GM12874 (cell line): ENCODE data around the gene SLC22A16.

Source experiments
- TF ChIP-seq, protein P1 (sequence below): IDR thresholded peaks from 2 replicates; pipeline ENCODE4 v1.5.1; 2011; ENCODE audit warnings: low read depth, mild to moderate bottlenecking, control low read depth, low read length, moderate library complexity; ENCODE audit not compliant: insufficient read depth

The SLC22A16 gene

GRCh38 chr6:110495949-110496348 is 19.5 kb upstream of the SLC22A16 start:
- TF ChIP-seq, protein P1, sequence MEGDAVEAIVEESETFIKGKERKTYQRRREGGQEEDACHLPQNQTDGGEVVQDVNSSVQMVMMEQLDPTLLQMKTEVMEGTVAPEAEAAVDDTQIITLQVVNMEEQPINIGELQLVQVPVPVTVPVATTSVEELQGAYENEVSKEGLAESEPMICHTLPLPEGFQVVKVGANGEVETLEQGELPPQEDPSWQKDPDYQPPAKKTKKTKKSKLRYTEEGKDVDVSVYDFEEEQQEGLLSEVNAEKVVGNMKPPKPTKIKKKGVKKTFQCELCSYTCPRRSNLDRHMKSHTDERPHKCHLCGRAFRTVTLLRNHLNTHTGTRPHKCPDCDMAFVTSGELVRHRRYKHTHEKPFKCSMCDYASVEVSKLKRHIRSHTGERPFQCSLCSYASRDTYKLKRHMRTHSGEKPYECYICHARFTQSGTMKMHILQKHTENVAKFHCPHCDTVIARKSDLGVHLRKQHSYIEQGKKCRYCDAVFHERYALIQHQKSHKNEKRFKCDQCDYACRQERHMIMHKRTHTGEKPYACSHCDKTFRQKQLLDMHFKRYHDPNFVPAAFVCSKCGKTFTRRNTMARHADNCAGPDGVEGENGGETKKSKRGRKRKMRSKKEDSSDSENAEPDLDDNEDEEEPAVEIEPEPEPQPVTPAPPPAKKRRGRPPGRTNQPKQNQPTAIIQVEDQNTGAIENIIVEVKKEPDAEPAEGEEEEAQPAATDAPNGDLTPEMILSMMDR: no peak

- TF ChIP-seq, protein P1: no peak
These were observed 16.9 kb upstream of the SLC22A16 start for GRCh38 chr6:110493253-110493800.

DNA sequence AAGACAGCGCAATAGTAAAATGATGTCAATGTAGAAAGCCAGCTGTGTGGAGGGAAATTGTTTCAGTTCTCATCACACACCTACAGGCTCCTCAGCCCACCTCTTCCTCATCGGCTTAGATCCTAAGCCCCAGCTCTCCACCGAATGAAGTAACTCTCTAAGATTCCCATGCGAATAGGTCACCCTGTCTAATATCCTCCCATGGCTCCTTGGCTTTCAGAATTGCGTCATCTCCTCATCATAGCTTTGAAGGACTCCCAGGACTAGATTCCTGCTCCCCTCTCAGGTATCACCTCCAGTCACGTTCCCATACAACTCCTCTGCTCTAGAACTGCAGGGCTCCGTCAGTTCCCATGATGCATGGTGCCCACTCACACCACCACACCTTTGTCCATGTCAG is 16.2 kb upstream of the SLC22A16 start:
- TF ChIP-seq, protein P1: no peak

DNA sequence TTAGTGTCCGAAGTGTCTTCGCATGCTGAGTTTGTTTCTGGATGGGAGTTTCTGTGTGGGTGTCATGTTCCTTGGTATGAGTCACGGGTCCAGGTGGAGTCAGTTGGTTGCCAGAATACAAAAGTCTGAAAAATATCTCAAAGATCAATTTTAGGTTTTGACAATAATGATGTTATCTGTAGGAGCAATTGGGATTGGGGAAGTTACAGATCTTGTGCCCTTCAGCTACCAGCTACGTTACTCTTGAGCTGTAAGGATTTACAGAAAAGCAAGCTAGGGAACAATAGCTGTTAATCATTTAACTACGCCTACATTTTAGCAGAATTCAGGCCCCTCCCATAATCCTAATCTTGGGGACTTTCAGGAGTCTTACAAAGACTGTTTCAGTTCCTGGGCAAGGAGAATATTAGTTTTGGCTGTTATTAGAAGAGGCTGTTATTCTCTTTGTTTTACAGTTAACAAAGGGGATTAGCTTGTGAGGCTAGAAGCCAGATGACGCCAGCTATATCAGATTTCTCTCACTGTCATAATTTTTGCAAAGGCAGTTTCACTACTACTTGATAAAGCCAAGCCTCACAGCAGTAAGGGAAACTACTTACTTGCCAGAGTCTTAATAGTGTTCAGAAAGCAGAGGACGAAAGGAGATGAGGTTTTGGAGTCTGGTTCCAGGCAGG is 15.4 kb upstream of the SLC22A16 start:
- TF ChIP-seq, protein P1: no peak

- TF ChIP-seq, protein P1: no peak
These were observed 14.9 kb upstream of the SLC22A16 start for GRCh38 chr6:110491299-110491643.

DNA sequence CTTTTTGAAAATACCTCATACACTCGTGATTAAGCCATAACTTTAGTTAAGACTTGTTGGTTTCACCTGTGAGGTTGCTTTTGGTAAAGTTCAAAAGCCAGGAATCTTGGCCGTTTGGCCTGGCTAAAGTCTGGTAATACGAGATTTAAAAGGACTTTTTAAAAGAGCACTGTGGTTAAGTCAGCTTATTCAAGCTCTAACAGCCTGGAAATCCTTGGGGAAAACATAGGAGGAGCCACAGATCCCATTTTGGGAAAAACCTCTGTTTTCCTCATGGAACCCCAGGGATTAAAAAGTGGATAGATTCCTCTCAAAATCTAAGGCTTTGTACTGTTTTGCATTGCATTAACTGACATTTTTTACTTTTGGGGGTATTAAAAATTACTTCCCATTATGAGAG is 13.7 kb upstream of the SLC22A16 start:
- TF ChIP-seq, protein P1: no peak

- TF ChIP-seq, protein P1: no peak
These were observed 12.3 kb upstream of the SLC22A16 start for GRCh38 chr6:110488606-110489190.
